HFFc6 (cell line): ENCODE results near the gene INVS. TPM values are rescaled to one million over a fixed set of nuclear protein-coding genes. Genes with fewer than 3 reads are reported as not detected.

ENCODE experiments used
- DNase-seq: peaks from one replicate; pipeline ENCODE4 v3.0.0-alpha.2; 2018
- H3K27ac Mint-ChIP-seq: 2 replicates; pipeline ENCODE4 v1.8.0; 2020; ENCODE audit warnings: mild to moderate bottlenecking, mixed read lengths
- H3K27me3 Mint-ChIP-seq: 2 replicates; pipeline ENCODE4 v1.8.0; 2021; ENCODE audit warnings: mild to moderate bottlenecking, moderate library complexity, mixed read lengths; ENCODE audit not compliant: insufficient read depth
- H3K36me3 Mint-ChIP-seq: 2 replicates; pipeline ENCODE4 v1.8.0; 2021; ENCODE audit warnings: low read depth, mixed read lengths
- H3K4me1 Mint-ChIP-seq: 2 replicates; pipeline ENCODE4 v1.8.0; 2020; ENCODE audit warnings: low read depth, mixed read lengths
- H3K4me3 Mint-ChIP-seq: 2 replicates; pipeline ENCODE4 v1.8.0; 2020; ENCODE audit warnings: mild to moderate bottlenecking, moderate library complexity, mixed read lengths
- H3K9me3 Mint-ChIP-seq: 2 replicates; pipeline ENCODE4 v1.8.0; 2020; ENCODE audit warnings: mild to moderate bottlenecking, mixed read lengths
- total RNA-seq, 6 experiments: library from RNA; stranded (reverse); fragmentation: NEBNext Ultra II Directional; extraction: Animal tissue kit (Norgen Biotek cat#: 25700); gene quantifications; 2 replicates in 1 of 6; 3 replicates in 5 of 6; pipeline ENCODE4 v1.2.3, GENCODE V29; 2021
- TF ChIP-seq, protein P1 (sequence below): fragments of 200-600 bp; sonication (generic); IDR thresholded peaks from 2 replicates; pipeline ENCODE4 v1.5.0; 2021; ENCODE audit warnings: antibody characterized with exemption, mild to moderate bottlenecking

INVS gene
- total RNA-seq, 6 experiments from 2014 or later, result 13.5 to 16.5 (median 14.6) TPM

DNA sequence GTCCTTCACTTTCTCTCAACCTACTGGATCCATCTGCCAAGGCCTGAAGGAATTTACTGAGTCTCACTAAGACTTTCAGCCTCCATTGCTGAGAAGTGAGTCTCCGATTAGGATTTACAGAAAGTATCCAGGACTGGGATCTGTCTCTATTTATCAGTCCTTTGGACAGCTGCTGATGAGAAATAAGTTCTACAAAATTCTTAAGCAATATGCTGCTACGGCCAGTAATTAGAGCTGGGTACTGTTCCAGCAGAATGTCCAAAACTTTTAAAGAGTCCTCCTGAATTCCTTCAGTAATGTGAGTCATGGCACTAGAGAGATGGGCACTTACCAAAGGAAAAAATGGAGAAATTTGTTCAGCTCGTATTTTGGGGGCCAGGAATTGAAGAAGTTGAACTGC is 247.8 kb downstream of the INVS start:
- H3K27ac Mint-ChIP-seq, result peak overlapping the region; percentile 32; the same call in 1 of the 2 replicates
- H3K27me3 Mint-ChIP-seq, result no peaks in the 10 kb centered on the region
- TF ChIP-seq, protein P1, sequence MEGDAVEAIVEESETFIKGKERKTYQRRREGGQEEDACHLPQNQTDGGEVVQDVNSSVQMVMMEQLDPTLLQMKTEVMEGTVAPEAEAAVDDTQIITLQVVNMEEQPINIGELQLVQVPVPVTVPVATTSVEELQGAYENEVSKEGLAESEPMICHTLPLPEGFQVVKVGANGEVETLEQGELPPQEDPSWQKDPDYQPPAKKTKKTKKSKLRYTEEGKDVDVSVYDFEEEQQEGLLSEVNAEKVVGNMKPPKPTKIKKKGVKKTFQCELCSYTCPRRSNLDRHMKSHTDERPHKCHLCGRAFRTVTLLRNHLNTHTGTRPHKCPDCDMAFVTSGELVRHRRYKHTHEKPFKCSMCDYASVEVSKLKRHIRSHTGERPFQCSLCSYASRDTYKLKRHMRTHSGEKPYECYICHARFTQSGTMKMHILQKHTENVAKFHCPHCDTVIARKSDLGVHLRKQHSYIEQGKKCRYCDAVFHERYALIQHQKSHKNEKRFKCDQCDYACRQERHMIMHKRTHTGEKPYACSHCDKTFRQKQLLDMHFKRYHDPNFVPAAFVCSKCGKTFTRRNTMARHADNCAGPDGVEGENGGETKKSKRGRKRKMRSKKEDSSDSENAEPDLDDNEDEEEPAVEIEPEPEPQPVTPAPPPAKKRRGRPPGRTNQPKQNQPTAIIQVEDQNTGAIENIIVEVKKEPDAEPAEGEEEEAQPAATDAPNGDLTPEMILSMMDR, result no peak
- H3K4me1 Mint-ChIP-seq, result peaks cover 48% of the 10 kb centered on the region
- peaks cover 11% of the 10 kb centered on the region; the same call in 1 of the 2 replicates for H3K36me3 Mint-ChIP-seq
- H3K4me3 Mint-ChIP-seq, result no peak overlapping the region
- H3K9me3 Mint-ChIP-seq, result no peaks in the 10 kb centered on the region
- DNase-seq, result peak; percentile 54

DNA sequence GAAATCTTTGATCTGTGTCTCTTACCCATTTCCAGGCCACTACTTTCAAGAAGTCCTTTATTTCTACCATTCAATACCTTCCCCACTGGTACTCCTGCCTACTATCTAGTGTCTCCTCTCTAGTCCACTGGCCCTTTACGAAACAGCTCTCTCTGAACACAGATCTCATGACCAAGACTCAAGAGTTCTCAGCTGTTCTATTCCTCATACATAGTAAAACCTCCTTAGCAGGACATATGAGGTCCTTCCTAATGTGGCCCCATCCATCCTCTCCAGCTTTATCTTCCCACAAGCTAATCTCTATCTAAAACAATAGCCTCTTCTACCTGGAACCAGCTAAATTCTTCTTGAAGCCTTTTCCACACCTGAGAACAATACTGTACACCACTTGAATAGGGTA is 251.1 kb downstream of the INVS start:
- H3K27ac Mint-ChIP-seq, result 0 out of 2 replicates have a peak overlapping the region, but pooled peaks have one; percentile 3
- peak overlapping the region; percentile 3 for H3K4me3 Mint-ChIP-seq
- TF ChIP-seq, protein P1, result no peak
- DNase-seq, result no peak
- H3K27me3 Mint-ChIP-seq, result peaks cover 3% of the 10 kb centered on the region; the same call in 1 of the 2 replicates
- peaks cover 19% of the 10 kb centered on the region for H3K36me3 Mint-ChIP-seq
- peaks cover 72% of the 10 kb centered on the region for H3K4me1 Mint-ChIP-seq
- H3K9me3 Mint-ChIP-seq, result no peaks in the 10 kb centered on the region

Other genes with a start within 250 kb of the INVS start
- gene STX17, start 192.6 kb upstream of the INVS start, total RNA-seq, result 10 to 100 TPM; 15.3 to 18.7 (median 15.6) TPM
- gene ERP44, start 243 bp upstream of the INVS start, total RNA-seq, result 10 to 100 TPM; 22.7 to 30.5 (median 27.0) TPM